Natural killer cell (primary cell): Measurements from ENCODE around the gene SORL1. TPM values are rescaled to one million over a fixed set of nuclear protein-coding genes. Genes with fewer than 3 reads are reported as not detected.

ENCODE experiments used
- ATAC-seq, 3 donors: fragments of 150-1000 bp in 2 of 3; fragments of 200-7000 bp in 1 of 3; cut with Tn5 transposase; 1 replicate in 1 of 3; 2 replicates in 2 of 3; pipeline ENCODE4 v1.10.0; 2021; ENCODE audit warnings: mild to moderate bottlenecking in 2 of 3, moderate library complexity in 2 of 3
- DNase-seq, 2 donors: peaks; one replicate each; pipeline versions ENCODE4 v3.0.0 to v3.0.0-alpha.2; 2013 to 2021; ENCODE audit warnings: mixed read lengths in 1 of 2
- H3K27ac ChIP-seq: one replicate; pipeline ENCODE4 v1.5.1; 2013; ENCODE audit warnings: mild to moderate bottlenecking, low read length
- H3K27me3 ChIP-seq: one replicate; pipeline ENCODE4 v1.6.1; 2013; ENCODE audit warnings: low read length; ENCODE audit not compliant: control insufficient read depth, insufficient read depth
- H3K36me3 ChIP-seq: one replicate; pipeline ENCODE4 v1.6.1; 2013; ENCODE audit warnings: low read length; ENCODE audit not compliant: control insufficient read depth, insufficient read depth
- H3K4me1 ChIP-seq: one replicate; pipeline ENCODE4 v1.6.1; 2013; ENCODE audit warnings: low read length; ENCODE audit not compliant: control insufficient read depth, insufficient read depth
- H3K4me3 ChIP-seq: one replicate; pipeline ENCODE4 v1.5.1; 2013; ENCODE audit warnings: low read length
- H3K9me3 ChIP-seq: one replicate; pipeline ENCODE4 v1.6.1; 2013; ENCODE audit warnings: low read length; ENCODE audit not compliant: control insufficient read depth, insufficient read depth
- H3K27ac Mint-ChIP-seq, 2 donors: one replicate each; pipeline ENCODE4 v1.8.0; 2022; ENCODE audit warnings: mild to moderate bottlenecking in 2 of 2, mixed read lengths in 2 of 2, moderate library complexity in 1 of 2
- H3K27me3 Mint-ChIP-seq, 2 donors: one replicate each; pipeline ENCODE4 v1.8.0; 2022; ENCODE audit warnings: low read depth in 2 of 2, mixed read lengths in 2 of 2
- H3K36me3 Mint-ChIP-seq: one replicate; pipeline ENCODE4 v1.8.0; 2022; ENCODE audit warnings: mixed read lengths
- H3K4me1 Mint-ChIP-seq, 2 donors: one replicate each; pipeline ENCODE4 v1.8.0; 2022; ENCODE audit warnings: mixed read lengths in 2 of 2
- H3K4me3 Mint-ChIP-seq: one replicate; pipeline ENCODE4 v1.8.0; 2022; ENCODE audit warnings: mild to moderate bottlenecking, moderate library complexity, mixed read lengths
- H3K9me3 Mint-ChIP-seq, 2 donors: one replicate each; pipeline ENCODE4 v1.8.0; 2022; ENCODE audit warnings: mixed read lengths in 2 of 2
- CTCF ChIP-seq: fragments of 200-600 bp; IDR thresholded peaks from one replicate; pipeline ENCODE4 v1.8.0; 2022; ENCODE audit warnings: antibody characterized with exemption
- WGBS: methylation state at CpG from one replicate; pipeline ENCODE4 v1.1.7; 2013; ENCODE audit warnings: missing lambda C conversion rate; ENCODE audit not compliant: insufficient coverage; 5-methylcytosine and 5-hydroxymethylcytosine counted together
- intact Hi-C: fragments of 100-400 bp; cut with micrococcal nuclease; formaldehyde crosslinking; loops from one replicate; pipeline ENCODE4 v1.14.2; 2022
- total RNA-seq, 4 donors: library from RNA; stranded (reverse); fragments of 120-200 nt in 1 of 4; gene quantifications; one replicate each; pipeline versions ENCODE4 v1.2.3 to v1.2.4, GENCODE V29; 2013 to 2022

The SORL1 gene
- total RNA-seq, 3 donors from 2014 or later (not counting 1 experiment from before 2014, with no cell fraction given), result 386 to 519 (median 456) TPM

GRCh38 chr11:121513807-121514206 is 61.7 kb downstream of the SORL1 start:
- Mint-ChIP-seq H3K4me3 (peak overlapping the region; percentile 80), H3K4me1 (peaks cover 78 to 79% of the 10 kb centered on the region in 2 donors), H3K27me3 (no peaks in the 10 kb centered on the region), H3K27ac (peak overlapping the region; percentile 95), H3K36me3 (peaks cover 29% of the 10 kb centered on the region), H3K9me3 (no peaks in the 10 kb centered on the region)
- Histone ChIP-seq H3K4me3 (no peak overlapping the region), H3K36me3 (peaks cover 56% of the 10 kb centered on the region), H3K27me3 (no peaks in the 10 kb centered on the region), H3K9me3 (no peaks in the 10 kb centered on the region), H3K4me1 (peaks cover 47% of the 10 kb centered on the region), H3K27ac (peak overlapping the region; percentile 87)
- ATAC-seq (no peak), DNase-seq (no peak)
- intact Hi-C loops, result loop anchor here (1.0 to 2.0 kb wide), 4 partner anchors 29 to 61 kb away; no protein-coding TSS in a partner anchor
- no peak for TF ChIP-seq CTCF
- 96% methylated on average over 11 of the region's 11 CpGs for WGBS

- no peak overlapping the region for H3K4me3 ChIP-seq
- no peaks in the 10 kb centered on the region for H3K9me3 ChIP-seq
- H3K27me3 Mint-ChIP-seq, result no peaks in the 10 kb centered on the region
- H3K4me1 Mint-ChIP-seq, result peaks cover 72 to 80% of the 10 kb centered on the region in 2 donors
- H3K4me1 ChIP-seq, result peaks cover 46% of the 10 kb centered on the region
- no peaks in the 10 kb centered on the region for H3K27me3 ChIP-seq
- H3K27ac Mint-ChIP-seq, result peak overlapping the region; percentile 95
- ATAC-seq (peak; percentile 68 to 79 (median 73)), DNase-seq (peak; percentile 22 to 40)
- H3K4me3 Mint-ChIP-seq, result peak overlapping the region; percentile 64
- peaks cover 58% of the 10 kb centered on the region for H3K36me3 ChIP-seq
- no peaks in the 10 kb centered on the region for H3K9me3 Mint-ChIP-seq
- peaks cover 29% of the 10 kb centered on the region for H3K36me3 Mint-ChIP-seq
- H3K27ac ChIP-seq, result peak overlapping the region; percentile 87
- 50% methylated on average over 17 of the region's 17 CpGs for WGBS
- intact Hi-C loops, result loop anchor here (1.0 to 2.0 kb wide), 4 partner anchors 29 to 61 kb away; no protein-coding TSS in a partner anchor
- TF ChIP-seq CTCF, result no peak
Observed at GRCh38 chr11:121514432-121515334, 62.6 kb downstream of the SORL1 start.

- no peaks in the 10 kb centered on the region for H3K27me3 Mint-ChIP-seq
- H3K36me3 ChIP-seq, result peaks cover 53% of the 10 kb centered on the region
- DNase-seq, result no peak
- peaks cover 29% of the 10 kb centered on the region for H3K36me3 Mint-ChIP-seq
- peak overlapping the region; percentile 87 for H3K27ac ChIP-seq
- H3K4me1 ChIP-seq, result peaks cover 46% of the 10 kb centered on the region
- H3K9me3 Mint-ChIP-seq, result no peaks in the 10 kb centered on the region
- ATAC-seq, result no peak
- no peaks in the 10 kb centered on the region for H3K27me3 ChIP-seq
- H3K4me3 ChIP-seq, result no peak overlapping the region
- peak overlapping the region; percentile 64 for H3K4me3 Mint-ChIP-seq
- H3K4me1 Mint-ChIP-seq, result peaks cover 70 to 81% of the 10 kb centered on the region in 2 donors
- H3K9me3 ChIP-seq, result no peaks in the 10 kb centered on the region
- no peak for TF ChIP-seq CTCF
- intact Hi-C loops, result loop anchor here (2.0 kb wide), 2 partner anchors 43 to 51 kb away; no protein-coding TSS in a partner anchor
- 65% methylated on average over 2 of the region's 2 CpGs for WGBS
- peak overlapping the region; percentile 95 for H3K27ac Mint-ChIP-seq
Observed at GRCh38 chr11:121515335-121515671, 63.2 kb downstream of the SORL1 start.
